Inflammatory macrophage treated with lipopolysaccharide for 4 hours (primary cell): Measurements from ENCODE around the gene NTMT2.

Experiments
- DNase-seq: peaks from one replicate; pipeline ENCODE4 v3.0.0-alpha.2; 2020

Gene NTMT2

DNA sequence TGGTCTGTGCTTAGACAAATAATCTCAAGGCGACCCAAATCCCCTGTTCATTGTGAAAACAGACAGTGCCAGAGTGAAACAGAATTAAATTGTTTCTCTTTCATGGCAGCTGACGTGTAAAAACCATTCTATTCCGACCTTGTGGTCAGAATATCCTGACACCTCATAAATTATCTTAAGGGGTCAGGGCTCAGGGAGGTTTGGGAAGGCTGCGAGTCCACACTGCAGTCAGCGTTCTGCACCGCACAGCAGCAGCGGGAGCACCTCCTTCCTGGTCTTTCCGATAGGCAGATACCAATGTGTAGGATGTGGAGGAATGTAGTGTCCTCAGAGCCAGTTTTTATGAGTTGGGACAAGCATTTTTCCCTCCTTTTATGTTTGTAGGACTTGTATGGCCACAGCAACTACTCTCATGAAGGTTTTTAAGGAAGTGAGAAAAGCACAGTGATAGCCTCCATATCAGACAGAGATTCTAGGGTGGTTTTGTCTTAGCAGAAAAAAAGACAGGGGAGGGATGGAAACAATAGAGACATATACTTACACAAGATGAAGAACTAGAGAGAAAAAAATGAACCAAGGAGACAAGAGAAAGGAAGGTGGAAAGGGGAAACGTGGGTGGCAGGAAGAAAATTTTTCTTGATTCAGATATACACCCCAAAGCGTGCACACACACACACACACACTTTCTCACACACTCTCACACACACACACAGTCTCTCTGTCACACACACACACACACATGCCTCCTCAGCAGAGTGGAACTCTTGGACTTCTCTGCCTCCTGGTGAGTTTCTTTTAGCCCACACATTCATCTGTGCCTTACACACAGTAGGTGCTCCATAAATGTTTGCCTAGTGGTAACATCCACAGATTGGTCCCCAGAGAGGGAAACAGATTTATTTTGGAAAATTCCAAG lies 68.6 kb downstream of the NTMT2 start:
- DNase-seq, result no peak

DNA sequence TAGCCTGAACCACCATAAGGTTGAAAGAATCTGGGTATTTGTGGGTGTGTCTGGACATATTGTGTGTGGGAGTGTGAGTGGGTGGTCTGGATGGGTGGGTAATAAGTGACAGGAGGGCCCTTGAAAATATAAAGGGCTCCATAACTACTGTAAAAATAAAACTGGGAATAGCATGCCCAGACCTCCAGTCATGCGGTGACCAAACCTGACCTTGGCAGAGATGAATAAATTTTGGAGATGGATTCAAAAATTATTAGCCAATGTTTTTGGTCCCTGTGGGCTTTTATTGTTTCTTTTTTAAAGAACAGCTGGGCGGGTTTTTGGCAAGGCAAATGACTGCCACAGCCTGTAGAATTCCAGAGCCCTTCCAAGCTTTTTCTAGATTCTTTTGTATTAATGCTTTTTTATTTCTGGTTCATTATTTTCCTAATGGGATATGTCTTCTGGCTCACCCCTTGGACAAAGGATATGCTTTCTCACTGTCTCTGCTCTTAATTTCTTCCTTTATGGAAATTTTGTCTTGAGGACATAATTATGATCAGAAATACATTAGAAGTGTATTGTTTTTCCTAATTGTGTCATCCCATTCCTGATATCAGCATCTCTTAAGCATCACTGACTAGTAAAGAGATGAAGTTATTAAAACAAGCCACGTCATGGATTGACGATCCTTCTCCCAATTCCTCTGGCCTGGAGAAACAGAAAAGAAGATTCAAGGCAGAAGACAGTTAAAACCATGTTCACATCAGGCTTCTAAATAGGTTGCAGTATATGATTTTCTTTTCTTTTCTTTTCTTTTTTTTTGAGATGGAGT lies 69.5 kb downstream of the NTMT2 start:
- no peak for DNase-seq

DNA sequence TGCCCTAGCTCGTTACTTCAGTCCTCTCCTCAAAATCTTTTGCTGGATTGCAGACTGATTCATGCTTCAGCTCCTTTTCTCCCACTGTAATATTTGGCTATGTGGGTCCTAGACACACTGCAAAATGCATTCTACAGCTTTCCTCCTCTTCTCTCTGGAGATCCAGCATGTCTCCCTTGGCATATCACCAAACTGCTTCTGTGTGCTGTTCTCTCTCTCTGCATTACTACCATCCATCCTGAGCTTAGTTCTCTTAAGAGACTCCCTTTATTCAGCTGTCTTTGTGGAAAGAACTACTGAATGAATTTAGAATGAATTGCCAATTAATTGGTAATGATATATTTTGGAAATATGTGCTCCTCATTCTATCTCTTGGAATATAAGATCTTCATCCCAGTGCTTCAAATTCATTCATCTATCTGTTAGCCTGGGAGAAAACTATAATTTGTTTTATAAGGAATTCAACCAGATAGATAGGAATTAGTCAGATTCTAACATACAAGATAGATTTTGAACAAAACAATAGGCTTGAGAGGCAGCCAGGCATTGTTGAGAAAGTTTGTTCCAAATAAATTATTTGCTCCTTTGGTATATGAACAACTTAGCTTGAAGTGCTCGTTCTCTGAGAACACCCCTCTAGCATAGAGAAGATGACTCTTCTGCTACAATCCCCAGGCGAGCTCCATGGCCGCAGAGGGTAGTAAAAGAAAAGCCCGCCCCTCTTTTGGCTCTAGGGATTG lies 71.9 kb downstream of the NTMT2 start:
- no peak for DNase-seq

DNA sequence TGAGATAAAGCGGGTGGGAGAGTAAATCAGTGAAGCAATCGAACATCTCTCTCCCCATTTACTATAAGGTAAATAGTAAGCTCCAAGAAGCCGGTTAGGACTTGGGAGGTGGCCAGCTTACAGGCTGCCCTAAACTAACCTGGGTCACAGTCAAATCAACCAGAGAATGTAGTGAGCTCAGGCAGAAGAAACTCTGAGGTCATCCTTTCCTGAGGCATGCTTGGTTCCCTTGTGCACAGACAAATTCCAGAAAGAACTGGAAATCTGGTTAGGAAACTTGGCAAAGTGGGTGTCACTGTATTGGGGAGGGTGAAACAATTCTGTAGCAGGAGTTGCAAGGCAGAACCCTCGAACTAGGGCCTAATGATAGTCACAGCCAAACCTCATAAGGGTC lies 72.5 kb downstream of the NTMT2 start:
- DNase-seq, result no peak
